ENCODE data around the gene RUFY3.
A peak's percentile ranks its signal among the peaks of the same experiment; 100 is the strongest.

GRCh38 chr4:70704215-70704930, 17.4 kb upstream of the RUFY3 start:
- TF ChIP-seq ZNF232 (CRISPR knock-in tag; IDR thresholded peaks at IDR 0.05; ENCODE audit: borderline replicate concordance): no peak
- no peak for TF ChIP-seq EZH2 (conservative IDR thresholded peaks at IDR 0.05; ENCODE audit: low read depth, low read length)
- TF ChIP-seq HNF4G (IDR thresholded peaks at IDR 0.05; ENCODE audit: borderline replicate concordance, low read depth, low read length): peak; percentile 38; the same call in 1 of the 2 replicates
- TF ChIP-seq HNF4G (CRISPR knock-in tag; IDR thresholded peaks at IDR 0.05; ENCODE audit: borderline replicate concordance, low read depth): no peak
- peak; percentile 85 for TF ChIP-seq CTCF (CRISPR knock-in tag; IDR thresholded peaks at IDR 0.05)
- TF ChIP-seq ZNF766 (CRISPR knock-in tag; IDR thresholded peaks at IDR 0.05; ENCODE audit: borderline replicate concordance): no peak
- no peak for TF ChIP-seq MAF1 (CRISPR knock-in tag; IDR thresholded peaks at IDR 0.05; ENCODE audit: borderline replicate concordance)
- TF ChIP-seq MTF2 (CRISPR knock-in tag; IDR thresholded peaks at IDR 0.05; ENCODE audit: borderline replicate concordance): no peak; the same call in 1 of the 2 replicates
- TF ChIP-seq RXRA (CRISPR knock-in tag; IDR thresholded peaks at IDR 0.05): 0 out of 2 replicates have a peak, but pooled peaks have one; percentile 35
- no peak for TF ChIP-seq NR3C1 (CRISPR knock-in tag; IDR thresholded peaks at IDR 0.05)
- no peak for TF ChIP-seq ZNF792 (CRISPR knock-in tag; IDR thresholded peaks at IDR 0.05)
- no peak for TF ChIP-seq ZBTB21 (CRISPR knock-in tag; IDR thresholded peaks at IDR 0.05)
- TF ChIP-seq GPBP1L1 (CRISPR knock-in tag; IDR thresholded peaks at IDR 0.05): no peak
